ENCODE results near the gene CASS4. TPM values are rescaled to one million over a fixed set of nuclear protein-coding genes. Genes with fewer than 3 reads are reported as not detected.

Gene CASS4
- total and polyA plus RNA-seq, 9 of the 15 experiments (the other 6 are each of a cell fraction or from before 2014, with no cell fraction given), result 8.1 to 53.8 (median 26.7) TPM

GRCh38 chr20:56468316-56469076 is 56.4 kb downstream of the CASS4 start, which contains the start of gene RTF2 (continued):
- no peak for TF ChIP-seq ZNF280A (IDR thresholded peaks at IDR 0.05; ENCODE audit: low read depth, partially characterized antibody)
- peak; percentile 30; the same call in 1 of the 2 replicates for TF ChIP-seq THAP12 (CRISPR knock-in tag; IDR thresholded peaks at IDR 0.05)
- TF ChIP-seq NCOA6 (IDR thresholded peaks at IDR 0.05), result peak; percentile 98
- TF ChIP-seq KLF10 (CRISPR knock-in tag; IDR thresholded peaks at IDR 0.05), result no peak
- peak in 1 of 3 experiments; percentile 24 for TF ChIP-seq YY1 (IDR thresholded peaks at IDR 0.05; ENCODE audit: borderline replicate concordance in 1 of 3, control insufficient read depth in 1 of 3, extremely low read depth in 1 of 3, insufficient read depth in 3 of 3, insufficient read length in 1 of 3, insufficient replicate concordance in 2 of 3, low read depth in 1 of 3, low read length in 2 of 3)
- no peak for TF ChIP-seq ZNF398 (CRISPR knock-in tag; IDR thresholded peaks at IDR 0.05)
- peak; percentile 97 to 98; a peak in 3 of 4 replicates for TF ChIP-seq SIN3A (IDR thresholded peaks at IDR 0.05; ENCODE audit: borderline replicate concordance in 2 of 2, control insufficient read depth in 1 of 2, low read depth in 2 of 2, low read length in 2 of 2)
- no peak for TF ChIP-seq CEBPG (CRISPR knock-in tag; IDR thresholded peaks at IDR 0.05)
- no peak for TF ChIP-seq CEBPG (tag; conservative IDR thresholded peaks at IDR 0.05 in 1 of 2, IDR thresholded peaks at IDR 0.05 in 1 of 2)
- TF ChIP-seq ZBTB7A (IDR thresholded peaks at IDR 0.05; ENCODE audit: borderline replicate concordance, control insufficient read depth, low read depth, low read length), result peak; percentile 50; the same call in 1 of the 2 replicates
- TF ChIP-seq NFE2L1 (tag; IDR thresholded peaks at IDR 0.05; ENCODE audit: borderline replicate concordance, low read depth), result no peak
- no peak for TF ChIP-seq ZNF592 (IDR thresholded peaks at IDR 0.05)
